HepG2 (cell line): ENCODE data around the gene GRAMD1B. TPM values are rescaled to one million over a fixed set of nuclear protein-coding genes. Genes with fewer than 3 reads are reported as not detected.

Experiments used
- ATAC-seq: fragments of 200-7000 bp; cut with Tn5 transposase; 3 replicates; pipeline ENCODE4 v1.9.1; 2020; ENCODE audit warnings: mild to moderate bottlenecking, moderate library complexity
- BruUV-seq: library from RNA; stranded (reverse); fragments of 400-500 nt; replicated peaks from 2 replicates; lab custom pipeline; 2021; lab: Mats Ljungman, UMichigan
- CTCF ChIA-PET: fragments of 300-600 bp; formaldehyde crosslinking; extraction: SDS; loops from one replicate; lab custom pipeline; 2021; ENCODE audit warnings: low total read pairs, inconsistent platforms, low intra/inter-chr PET ratio; lab: Yijun Ruan, JAX
- POLR2A ChIA-PET: fragments of 350-600 bp; sonication (Branson Sonifier 250); formaldehyde crosslinking; loops from one replicate; lab custom pipeline; 2020; ENCODE audit warnings: antibody characterized with exemption, inconsistent platforms; lab: Yijun Ruan, JAX
- DNase-seq: peaks from one replicate; pipeline ENCODE4 v3.0.0-alpha.2; 2015; ENCODE audit warnings: low spot score
- FAIRE-seq: peaks from 3 replicates; lab custom pipeline; 2011; peaks lifted over from hg19 to GRCh38; lab: Jason Lieb, UNC
- H2AFZ ChIP-seq: one replicate; pipeline ENCODE4 v1.6.1; 2011; ENCODE audit warnings: low read length, inconsistent platforms
- H3K27ac ChIP-seq: fragments of 300-600 bp; 3 replicates; pipeline ENCODE4 v1.8.0; 2011; ENCODE audit warnings: mixed run types, mild to moderate bottlenecking, mixed read lengths, low read length, inconsistent platforms; ENCODE audit not compliant: insufficient read depth; ENCODE audit errors: extremely low read length
- H3K27me3 ChIP-seq, 2 experiments: fragments of 200-600 bp in 1 of 2; 2 replicates in 1 of 2; 3 replicates in 1 of 2; pipeline versions ENCODE4 v1.6.0 to v1.8.0; 2011; ENCODE audit warnings: low read length in 2 of 2, mild to moderate bottlenecking in 2 of 2, moderate library complexity in 2 of 2, inconsistent platforms in 1 of 2; ENCODE audit not compliant: insufficient read depth in 2 of 2, control insufficient read depth in 1 of 2
- H3K36me3 ChIP-seq, 2 experiments: fragments of 200-600 bp in 1 of 2; replicated peaks in 1 of 2; 2 replicates in 1 of 2; 3 replicates in 1 of 2; pipeline versions ENCODE4 v1.5.1 to v1.8.0; 2011; ENCODE audit warnings: low read length in 2 of 2, inconsistent platforms in 1 of 2; ENCODE audit not compliant: insufficient read depth in 2 of 2, control insufficient read depth in 1 of 2
- H3K4me1 ChIP-seq: 2 replicates; pipeline ENCODE4 v1.5.1; 2012; ENCODE audit warnings: low read length, inconsistent platforms; ENCODE audit not compliant: insufficient read depth
- H3K4me2 ChIP-seq: 2 replicates; pipeline ENCODE4 v1.6.0; 2011; ENCODE audit warnings: low read depth, low read length, inconsistent platforms
- H3K4me3 ChIP-seq, 3 experiments: fragments of 200-600 bp in 1 of 3; sonication (generic), shearing (Covaris generic) in 1 of 3; replicated peaks in 1 of 3; 2 replicates each; pipeline ENCODE4 v1.5.1; 2011 to 2016; ENCODE audit warnings: low read length in 3 of 3, inconsistent platforms in 2 of 3, low read depth in 2 of 3, mild to moderate bottlenecking in 2 of 3, control low read depth in 1 of 3, mixed read lengths in 1 of 3; ENCODE audit not compliant: insufficient read depth in 1 of 3
- H3K79me2 ChIP-seq: one replicate; pipeline ENCODE4 v1.6.1; 2011; ENCODE audit warnings: low read length, inconsistent platforms; ENCODE audit not compliant: insufficient read depth
- H3K9ac ChIP-seq: 2 replicates; pipeline ENCODE4 v1.6.0; 2011; ENCODE audit warnings: mild to moderate bottlenecking, low read depth, low read length, inconsistent platforms; ENCODE audit not compliant: insufficient read depth
- H3K9me3 ChIP-seq: 2 replicates; pipeline ENCODE4 v1.5.1; 2012; ENCODE audit warnings: mild to moderate bottlenecking, low read length
- H4K20me1 ChIP-seq: 2 replicates; pipeline ENCODE4 v1.6.0; 2011; ENCODE audit warnings: inconsistent platforms, mild to moderate bottlenecking, low read length, moderate library complexity; ENCODE audit not compliant: insufficient read depth
- ERF ChIP-seq: IDR thresholded peaks from 2 replicates; pipeline ENCODE4 v1.6.1; 2018; ENCODE audit warnings: missing biosample characterization, missing genetic modification reagents
- HNRNPLL ChIP-seq: fragments of 200-400 bp; formaldehyde crosslinking; IDR thresholded peaks from 2 replicates; pipeline ENCODE4 v1.6.1; 2017; ENCODE audit warnings: mild to moderate bottlenecking, low read depth, low read length; ENCODE audit not compliant: poor library complexity, severe bottlenecking
- MEIS1 ChIP-seq: sonication (generic); formaldehyde crosslinking; IDR thresholded peaks from 2 replicates; pipeline ENCODE4 v1.9.0; 2021; ENCODE audit warnings: mild to moderate bottlenecking, missing genetic modification reagents, moderate library complexity, borderline replicate concordance
- PHF20 ChIP-seq: sonication (generic); formaldehyde crosslinking; IDR thresholded peaks from 2 replicates; pipeline ENCODE4 v1.5.0; 2020; ENCODE audit warnings: mild to moderate bottlenecking, missing genetic modification reagents
- PPARG ChIP-seq: conservative IDR thresholded peaks from 2 replicates; pipeline ENCODE4 v1.6.1; 2016; ENCODE audit warnings: missing biosample characterization, missing genetic modification reagents
- SMC3 ChIP-seq: IDR thresholded peaks from 2 replicates; pipeline ENCODE4 v1.6.1; 2011; ENCODE audit warnings: low read length, improper control_type of control experiment
- U2AF2 ChIP-seq: fragments of 200-400 bp; formaldehyde crosslinking; IDR thresholded peaks from 2 replicates; pipeline ENCODE4 v1.6.1; 2017; ENCODE audit warnings: low read depth, mild to moderate bottlenecking, low read length
- ZNF678 ChIP-seq: sonication (generic); formaldehyde crosslinking; IDR thresholded peaks from 2 replicates; pipeline ENCODE4 v1.4.0; 2020; ENCODE audit warnings: mild to moderate bottlenecking, missing genetic modification reagents
- ZNF792 ChIP-seq: IDR thresholded peaks from 2 replicates; pipeline ENCODE4 v1.6.1; 2016
- ZSCAN29 ChIP-seq: sonication (generic); formaldehyde crosslinking; conservative IDR thresholded peaks from 2 replicates; pipeline ENCODE4 v1.4.0; 2020; ENCODE audit warnings: mild to moderate bottlenecking, missing genetic modification reagents
- WGBS: methylation state at CpG from one replicate; pipeline ENCODE4 v1.1.6; 2017; ENCODE audit warnings: low lambda C conversion rate; 5-methylcytosine and 5-hydroxymethylcytosine counted together
- in situ Hi-C: cut with HindIII; loops from 2 replicates; pipeline ENCODE4 v1.10.0; 2017; ENCODE audit warnings: low pct_unique_long_range_greater_than_20kb; ENCODE audit not compliant: extremely low pct_ligation_motif_present
- intact Hi-C: fragments of 100-400 bp; cut with micrococcal nuclease; formaldehyde crosslinking; loops from one replicate; pipeline ENCODE4 v1.10.0; 2022; ENCODE audit not compliant: unreplicated experiment
- polyA plus RNA-seq, 8 experiments: library from polyadenylated mRNA; depleted of rRNA in 3 of 8; stranded (reverse) in 7 of 8; unstranded in 1 of 8; fragments of >200 nt; fragmentation: Illumina TruSeq in 4 of 8; extraction: Trizol in 4 of 8; gene quantifications; 2 replicates each; pipeline versions ENCODE4 v1.2.1 to v1.2.3, GENCODE V29; 2011 to 2016; ENCODE audit warnings: low read depth in 4 of 8, missing spikeins in 1 of 8, mixed read lengths in 1 of 8; ENCODE audit not compliant: insufficient read depth in 1 of 8
- total RNA-seq, 5 experiments: library from RNA; depleted of rRNA; stranded (reverse); fragments of >200 nt; fragmentation: Illumina TruSeq; extraction: Trizol; gene quantifications; 2 replicates each; pipeline ENCODE4 v1.2.3, GENCODE V29; 2016; ENCODE audit warnings: low read depth in 1 of 5

GRAMD1B gene
- total and polyA plus RNA-seq, 2 of the 13 experiments (the other 11 are each of a cell fraction or from before 2014, with no cell fraction given) = 0.12 TPM; not detected in 1

- H3K9ac ChIP-seq = no peak overlapping the region
- in situ Hi-C loops (no loop called here), intact Hi-C loops (no loop called here)
- DNase-seq (no peak), ATAC-seq (no peak), FAIRE-seq (no peak)
- 0% methylated on average over 1 of the region's 1 CpG for WGBS
- no peak overlapping the region for H2AFZ ChIP-seq
- POLR2A ChIA-PET = no interaction called here
- H3K79me2 ChIP-seq = no peaks in the 10 kb centered on the region
- TF ChIP-seq ZSCAN29 (CRISPR knock-in tag) (no peak), MEIS1 (no peak), U2AF2 (no peak), HNRNPLL (no peak), SMC3 (no peak), ERF (no peak), ZNF678 (CRISPR knock-in tag) (no peak), ZNF792 (no peak), PPARG (CRISPR knock-in tag) (no peak), PHF20 (no peak)
- no TSS peak for BruUV-seq
- H3K4me3 ChIP-seq = no peak overlapping the region
- H3K27ac ChIP-seq = no peak overlapping the region
- H3K9me3 ChIP-seq = no peaks in the 10 kb centered on the region
- H3K4me2 ChIP-seq = no peak overlapping the region
- H3K4me1 ChIP-seq = no peaks in the 10 kb centered on the region
- H3K27me3 ChIP-seq = peaks cover 0 to 3% of the 10 kb centered on the region in 2 experiments; a peak in 3 of 5 replicates
- H3K36me3 ChIP-seq = no peaks in the 10 kb centered on the region
- CTCF ChIA-PET = no interaction called here
- H4K20me1 ChIP-seq = no peaks in the 10 kb centered on the region
Observed at GRCh38 chr11:123507043-123507442, 77.0 kb downstream of the GRAMD1B start.
